Measurements from ENCODE around the gene CARF.

DNA sequence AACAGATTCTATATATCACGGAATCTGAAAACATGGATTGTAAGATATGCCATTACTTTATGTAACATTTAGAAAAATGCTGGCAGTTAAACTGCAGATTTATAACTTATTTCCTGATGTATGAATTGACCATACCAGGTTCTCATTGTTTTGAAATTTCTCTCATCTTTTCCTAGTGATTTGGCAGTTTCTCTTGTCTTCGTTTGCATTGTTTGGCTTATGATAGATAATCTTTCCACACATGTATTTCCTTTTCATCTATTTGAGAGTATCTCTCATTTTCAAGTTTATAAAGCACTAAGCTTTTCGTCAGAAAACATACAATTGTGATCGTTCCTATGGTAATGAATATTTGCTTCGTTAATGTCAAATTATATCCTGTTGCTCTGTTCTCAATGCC lies 118.9 kb downstream of the CARF start:
- TF ChIP-seq, protein P1, sequence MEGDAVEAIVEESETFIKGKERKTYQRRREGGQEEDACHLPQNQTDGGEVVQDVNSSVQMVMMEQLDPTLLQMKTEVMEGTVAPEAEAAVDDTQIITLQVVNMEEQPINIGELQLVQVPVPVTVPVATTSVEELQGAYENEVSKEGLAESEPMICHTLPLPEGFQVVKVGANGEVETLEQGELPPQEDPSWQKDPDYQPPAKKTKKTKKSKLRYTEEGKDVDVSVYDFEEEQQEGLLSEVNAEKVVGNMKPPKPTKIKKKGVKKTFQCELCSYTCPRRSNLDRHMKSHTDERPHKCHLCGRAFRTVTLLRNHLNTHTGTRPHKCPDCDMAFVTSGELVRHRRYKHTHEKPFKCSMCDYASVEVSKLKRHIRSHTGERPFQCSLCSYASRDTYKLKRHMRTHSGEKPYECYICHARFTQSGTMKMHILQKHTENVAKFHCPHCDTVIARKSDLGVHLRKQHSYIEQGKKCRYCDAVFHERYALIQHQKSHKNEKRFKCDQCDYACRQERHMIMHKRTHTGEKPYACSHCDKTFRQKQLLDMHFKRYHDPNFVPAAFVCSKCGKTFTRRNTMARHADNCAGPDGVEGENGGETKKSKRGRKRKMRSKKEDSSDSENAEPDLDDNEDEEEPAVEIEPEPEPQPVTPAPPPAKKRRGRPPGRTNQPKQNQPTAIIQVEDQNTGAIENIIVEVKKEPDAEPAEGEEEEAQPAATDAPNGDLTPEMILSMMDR (IDR thresholded peaks at IDR 0.05; ENCODE audit: insufficient read depth, low read length, poor library complexity, severe bottlenecking): no peak
- no peak for TF ChIP-seq EZH2phosphoT487 (conservative IDR thresholded peaks at IDR 0.05; ENCODE audit: low read length)
